ENCODE data around the gene KPNA4.

The KPNA4 gene

DNA sequence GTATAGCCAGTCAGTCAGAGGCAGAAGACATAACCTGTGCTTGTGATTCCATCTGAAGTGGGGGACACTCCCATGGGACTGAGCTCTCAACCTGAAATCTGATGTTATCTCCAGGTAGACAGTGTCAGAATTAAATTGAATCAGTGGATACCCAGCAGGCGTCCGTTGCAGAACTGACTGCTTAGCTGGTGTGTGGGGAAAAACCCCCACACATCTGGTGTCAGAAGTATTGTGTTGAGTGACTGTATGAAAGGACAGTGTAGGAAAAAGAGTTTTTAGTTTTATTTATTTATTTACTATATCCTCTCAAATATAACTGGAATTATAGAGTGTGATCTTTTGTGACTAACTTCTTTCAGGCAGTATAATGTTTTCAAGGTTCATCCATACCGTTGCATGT, 10.4 kb downstream of the KPNA4 start:
- no peak overlapping the region for H3K4me3 ChIP-seq (replicated peaks; ENCODE audit: insufficient read depth, low read length)
- TF ChIP-seq CTCF (IDR thresholded peaks at IDR 0.05; ENCODE audit: insufficient read depth, low read length) (no peak), SPI1 (IDR thresholded peaks at IDR 0.05; ENCODE audit: borderline replicate concordance, low read depth) (no peak), GABPA (IDR thresholded peaks at IDR 0.05; ENCODE audit: low read depth) (no peak), POLR2AphosphoS5 (IDR thresholded peaks at IDR 0.05; ENCODE audit: low read depth) (no peak)
- TF ChIP-seq, protein P1, sequence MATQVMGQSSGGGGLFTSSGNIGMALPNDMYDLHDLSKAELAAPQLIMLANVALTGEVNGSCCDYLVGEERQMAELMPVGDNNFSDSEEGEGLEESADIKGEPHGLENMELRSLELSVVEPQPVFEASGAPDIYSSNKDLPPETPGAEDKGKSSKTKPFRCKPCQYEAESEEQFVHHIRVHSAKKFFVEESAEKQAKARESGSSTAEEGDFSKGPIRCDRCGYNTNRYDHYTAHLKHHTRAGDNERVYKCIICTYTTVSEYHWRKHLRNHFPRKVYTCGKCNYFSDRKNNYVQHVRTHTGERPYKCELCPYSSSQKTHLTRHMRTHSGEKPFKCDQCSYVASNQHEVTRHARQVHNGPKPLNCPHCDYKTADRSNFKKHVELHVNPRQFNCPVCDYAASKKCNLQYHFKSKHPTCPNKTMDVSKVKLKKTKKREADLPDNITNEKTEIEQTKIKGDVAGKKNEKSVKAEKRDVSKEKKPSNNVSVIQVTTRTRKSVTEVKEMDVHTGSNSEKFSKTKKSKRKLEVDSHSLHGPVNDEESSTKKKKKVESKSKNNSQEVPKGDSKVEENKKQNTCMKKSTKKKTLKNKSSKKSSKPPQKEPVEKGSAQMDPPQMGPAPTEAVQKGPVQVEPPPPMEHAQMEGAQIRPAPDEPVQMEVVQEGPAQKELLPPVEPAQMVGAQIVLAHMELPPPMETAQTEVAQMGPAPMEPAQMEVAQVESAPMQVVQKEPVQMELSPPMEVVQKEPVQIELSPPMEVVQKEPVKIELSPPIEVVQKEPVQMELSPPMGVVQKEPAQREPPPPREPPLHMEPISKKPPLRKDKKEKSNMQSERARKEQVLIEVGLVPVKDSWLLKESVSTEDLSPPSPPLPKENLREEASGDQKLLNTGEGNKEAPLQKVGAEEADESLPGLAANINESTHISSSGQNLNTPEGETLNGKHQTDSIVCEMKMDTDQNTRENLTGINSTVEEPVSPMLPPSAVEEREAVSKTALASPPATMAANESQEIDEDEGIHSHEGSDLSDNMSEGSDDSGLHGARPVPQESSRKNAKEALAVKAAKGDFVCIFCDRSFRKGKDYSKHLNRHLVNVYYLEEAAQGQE (IDR thresholded peaks at IDR 0.05; ENCODE audit: insufficient replicate concordance, low read depth), result no peak
- no peak for DNase-seq (ENCODE audit: low read depth in 1 of 2, low spot score in 1 of 2)
- H3K27me3 ChIP-seq (ENCODE audit: insufficient read depth, poor library complexity, severe bottlenecking), result no peaks in the 10 kb centered on the region
- H3K27ac ChIP-seq (replicated peaks), result no peak overlapping the region

- Histone ChIP-seq H3K4me3 (replicated peaks; ENCODE audit: insufficient read depth, low read length) (no peak overlapping the region), H3K27me3 (ENCODE audit: insufficient read depth, poor library complexity, severe bottlenecking) (no peaks in the 10 kb centered on the region), H3K27ac (replicated peaks) (no peak overlapping the region)
- DNase-seq (ENCODE audit: low read depth in 1 of 2, low spot score in 1 of 2), result no peak
- TF ChIP-seq POLR2AphosphoS5 (IDR thresholded peaks at IDR 0.05; ENCODE audit: low read depth) (no peak), CTCF (IDR thresholded peaks at IDR 0.05; ENCODE audit: insufficient read depth, low read length) (no peak), SPI1 (IDR thresholded peaks at IDR 0.05; ENCODE audit: borderline replicate concordance, low read depth) (no peak), GABPA (IDR thresholded peaks at IDR 0.05; ENCODE audit: low read depth) (no peak)
- TF ChIP-seq, protein P1 (IDR thresholded peaks at IDR 0.05; ENCODE audit: insufficient replicate concordance, low read depth), result no peak
Observed at GRCh38 chr3:160553827-160554226, 11.5 kb downstream of the KPNA4 start.

DNA sequence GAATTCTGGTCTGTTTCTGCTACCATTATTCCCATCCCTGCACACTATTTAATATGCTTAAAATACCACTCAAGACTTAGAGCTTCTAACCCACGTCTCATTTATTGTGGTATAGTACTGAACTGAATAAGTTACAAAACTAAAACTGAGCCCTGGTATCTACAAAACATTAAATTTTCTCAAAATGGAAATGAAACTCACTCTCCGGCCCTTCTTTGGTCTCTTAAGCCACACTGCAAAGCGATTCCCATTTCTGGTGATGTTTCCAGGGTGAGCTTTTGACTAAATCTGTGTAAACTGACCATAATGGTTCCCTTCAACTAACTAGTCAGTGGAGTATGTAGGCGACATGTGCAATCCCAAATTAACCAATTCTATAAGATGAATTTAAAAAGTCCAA, 18.6 kb downstream of the KPNA4 start:
- DNase-seq (ENCODE audit: low read depth in 1 of 2, low spot score in 1 of 2), result no peak
- Histone ChIP-seq H3K27ac (replicated peaks) (no peak overlapping the region), H3K4me3 (replicated peaks; ENCODE audit: insufficient read depth, low read length) (no peak overlapping the region), H3K27me3 (ENCODE audit: insufficient read depth, poor library complexity, severe bottlenecking) (no peaks in the 10 kb centered on the region)
- TF ChIP-seq SPI1 (IDR thresholded peaks at IDR 0.05; ENCODE audit: borderline replicate concordance, low read depth) (no peak), GABPA (IDR thresholded peaks at IDR 0.05; ENCODE audit: low read depth) (no peak), CTCF (IDR thresholded peaks at IDR 0.05; ENCODE audit: insufficient read depth, low read length) (no peak), POLR2AphosphoS5 (IDR thresholded peaks at IDR 0.05; ENCODE audit: low read depth) (no peak)
- TF ChIP-seq, protein P1 (IDR thresholded peaks at IDR 0.05; ENCODE audit: insufficient replicate concordance, low read depth), result no peak

Data from HL-60 (cell line).